Prostate gland (tissue), 2 donors: ENCODE measurements around the gene BRINP1. TPM values are rescaled to one million over a fixed set of nuclear protein-coding genes. Genes with fewer than 3 reads are reported as not detected.

Source experiments
- DNase-seq: peaks from one replicate; pipeline ENCODE4 v3.0.0-alpha.2; 2019; ENCODE audit warnings: low spot score
- H3K27ac ChIP-seq, 2 donors: fragments of 200-600 bp; sonication (generic); 2 replicates each; pipeline ENCODE4 v1.5.1; 2017 to 2019
- H3K27me3 ChIP-seq: fragments of 200-600 bp; sonication (generic); replicated peaks from 2 replicates; pipeline ENCODE4 v1.5.1; 2019; ENCODE audit not compliant: insufficient read depth
- H3K36me3 ChIP-seq, 2 donors: fragments of 200-600 bp; sonication (generic); 1 replicate in 1 of 2; 2 replicates in 1 of 2; pipeline versions ENCODE4 v1.5.1 to v1.8.1; 2017 to 2019
- H3K4me1 ChIP-seq: fragments of 200-600 bp; sonication (generic); replicated peaks from 2 replicates; pipeline ENCODE4 v1.5.1; 2019
- H3K4me3 ChIP-seq, 2 donors: fragments of 200-600 bp; sonication (generic); 2 replicates each; pipeline ENCODE4 v1.5.1; 2017 to 2019
- H3K9me3 ChIP-seq: fragments of 200-600 bp; sonication (generic); 2 replicates; pipeline ENCODE4 v1.5.1; 2017
- POLR2A ChIP-seq: fragments of 450-650 bp; IDR thresholded peaks from one replicate; pipeline ENCODE4 v1.6.1; 2016; ENCODE audit warnings: antibody characterized with exemption, mild to moderate bottlenecking
- POLR2AphosphoS5 ChIP-seq: sonication (generic); formaldehyde crosslinking; IDR thresholded peaks from one replicate; pipeline ENCODE4 v1.6.1; 2017; ENCODE audit warnings: antibody characterized with exemption
- WGBS: methylation state at CpG from one replicate; pipeline ENCODE4 v1.1.5; 2018; 5-methylcytosine and 5-hydroxymethylcytosine counted together
- intact Hi-C: fragments of 100-400 bp; cut with DNase I; formaldehyde crosslinking; loops from one replicate; pipeline ENCODE4 v1.14.2; 2022
- total RNA-seq, 2 donors: library from RNA; depleted of rRNA; stranded (reverse); fragments of >200 nt; gene quantifications; one replicate each; pipeline ENCODE4 v1.1.0, GENCODE V29; 2016
- TF ChIP-seq, protein P1 (sequence below), 4 experiments: fragments of 200-600 bp in 2 of 4; fragments of 450-650 bp in 2 of 4; sonication (generic) in 2 of 4; IDR thresholded peaks; 1 replicate in 3 of 4; 2 replicates in 1 of 4; pipeline ENCODE4 v1.5.1; 2016 to 2019; ENCODE audit warnings: antibody characterized with exemption in 4 of 4, mild to moderate bottlenecking in 2 of 4, moderate library complexity in 2 of 4

BRINP1 gene
- total RNA-seq, 2 donors from 2014 or later = 0.96 to 8.8 TPM

DNA sequence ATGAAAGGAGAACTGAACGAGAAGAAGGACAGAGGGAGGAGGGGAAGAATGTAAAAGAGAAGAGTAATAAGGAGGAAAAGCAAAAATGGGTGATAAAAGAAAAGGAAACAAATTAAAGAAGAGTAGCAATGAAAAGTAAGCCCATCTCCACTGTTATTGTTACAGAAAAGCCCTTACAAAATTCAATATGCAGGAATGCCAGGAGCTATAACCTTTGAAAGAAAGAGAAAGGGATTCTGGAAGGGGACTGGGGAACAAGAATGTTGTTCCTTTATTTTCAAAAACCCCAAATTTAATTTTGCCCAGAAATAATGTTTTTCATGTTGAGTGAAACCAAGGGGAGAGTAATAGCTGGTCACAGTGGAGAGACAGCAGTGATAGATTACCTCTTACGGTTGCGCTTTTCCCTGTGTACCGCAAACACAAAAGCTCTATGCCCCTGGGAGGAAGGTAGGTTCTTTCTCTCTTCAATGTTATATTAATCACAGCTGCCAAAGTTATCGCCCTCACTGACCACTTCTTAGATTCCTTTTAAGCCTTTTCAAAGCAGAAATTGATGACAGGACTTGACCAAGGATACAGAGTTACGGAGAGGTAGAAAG lies 86.7 kb downstream of the BRINP1 start:
- H3K9me3 ChIP-seq = no peaks in the 10 kb centered on the region
- DNase-seq = no peak
- 54% methylated on average over 6 of the region's 6 CpGs for WGBS
- no peak overlapping the region for H3K27ac ChIP-seq
- H3K27me3 ChIP-seq = no peaks in the 10 kb centered on the region
- no peaks in the 10 kb centered on the region for H3K36me3 ChIP-seq
- no peak overlapping the region for H3K4me3 ChIP-seq
- no peak for TF ChIP-seq POLR2AphosphoS5
- TF ChIP-seq POLR2A = no peak
- TF ChIP-seq, protein P1, sequence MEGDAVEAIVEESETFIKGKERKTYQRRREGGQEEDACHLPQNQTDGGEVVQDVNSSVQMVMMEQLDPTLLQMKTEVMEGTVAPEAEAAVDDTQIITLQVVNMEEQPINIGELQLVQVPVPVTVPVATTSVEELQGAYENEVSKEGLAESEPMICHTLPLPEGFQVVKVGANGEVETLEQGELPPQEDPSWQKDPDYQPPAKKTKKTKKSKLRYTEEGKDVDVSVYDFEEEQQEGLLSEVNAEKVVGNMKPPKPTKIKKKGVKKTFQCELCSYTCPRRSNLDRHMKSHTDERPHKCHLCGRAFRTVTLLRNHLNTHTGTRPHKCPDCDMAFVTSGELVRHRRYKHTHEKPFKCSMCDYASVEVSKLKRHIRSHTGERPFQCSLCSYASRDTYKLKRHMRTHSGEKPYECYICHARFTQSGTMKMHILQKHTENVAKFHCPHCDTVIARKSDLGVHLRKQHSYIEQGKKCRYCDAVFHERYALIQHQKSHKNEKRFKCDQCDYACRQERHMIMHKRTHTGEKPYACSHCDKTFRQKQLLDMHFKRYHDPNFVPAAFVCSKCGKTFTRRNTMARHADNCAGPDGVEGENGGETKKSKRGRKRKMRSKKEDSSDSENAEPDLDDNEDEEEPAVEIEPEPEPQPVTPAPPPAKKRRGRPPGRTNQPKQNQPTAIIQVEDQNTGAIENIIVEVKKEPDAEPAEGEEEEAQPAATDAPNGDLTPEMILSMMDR (IDR thresholded peaks at IDR 0.05) = no peak
- intact Hi-C loops = loop anchor here (10.0 kb wide), 1 partner anchor 288 kb away; no protein-coding TSS in a partner anchor
- H3K4me1 ChIP-seq = no peaks in the 10 kb centered on the region

DNA sequence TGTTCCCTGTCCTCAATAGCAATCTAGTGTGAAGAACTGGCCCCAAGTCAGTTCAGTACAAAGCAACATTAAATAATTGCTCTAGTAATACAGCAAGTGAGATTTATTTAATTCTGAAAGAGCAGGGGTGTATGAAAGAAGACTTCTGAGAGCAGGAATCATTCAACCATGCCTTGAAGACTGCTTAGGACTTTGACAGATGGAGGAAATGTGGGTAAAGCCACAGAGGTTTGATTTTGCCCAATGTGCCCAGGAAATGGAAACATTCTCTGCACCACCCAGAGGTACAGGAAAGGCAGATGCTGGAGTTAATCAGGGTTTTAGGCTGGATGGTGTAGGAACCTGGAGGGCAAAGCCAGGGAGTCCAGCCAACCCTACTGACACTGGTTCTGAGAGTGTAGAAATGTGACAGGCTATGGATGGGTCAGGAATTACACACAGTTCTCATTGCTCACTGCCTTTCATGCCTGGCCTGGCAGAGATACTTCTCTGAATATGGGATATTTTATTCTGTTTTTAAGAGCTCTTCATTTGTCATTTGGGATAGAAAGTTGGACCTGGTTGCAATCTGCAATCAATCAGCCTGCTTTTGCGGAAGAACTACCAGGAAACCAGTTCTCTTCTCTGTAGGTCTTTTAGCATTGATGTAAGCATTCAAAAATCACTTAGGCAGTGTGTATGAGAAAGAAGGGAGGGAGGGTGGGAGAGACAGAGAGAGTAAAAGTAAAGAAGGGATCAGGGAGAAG lies 88.3 kb downstream of the BRINP1 start:
- Histone ChIP-seq H3K4me1 (no peaks in the 10 kb centered on the region), H3K9me3 (no peaks in the 10 kb centered on the region), H3K36me3 (no peaks in the 10 kb centered on the region), H3K27ac (no peak overlapping the region), H3K27me3 (no peaks in the 10 kb centered on the region), H3K4me3 (no peak overlapping the region)
- no peak for DNase-seq
- intact Hi-C loops = loop anchor here (10.0 kb wide), 1 partner anchor 286 kb away; no protein-coding TSS in a partner anchor
- 74% methylated on average over 1 of the region's 1 CpG for WGBS
- TF ChIP-seq, protein P1 (IDR thresholded peaks at IDR 0.05) = no peak
- TF ChIP-seq POLR2A = no peak
- no peak for TF ChIP-seq POLR2AphosphoS5

DNA sequence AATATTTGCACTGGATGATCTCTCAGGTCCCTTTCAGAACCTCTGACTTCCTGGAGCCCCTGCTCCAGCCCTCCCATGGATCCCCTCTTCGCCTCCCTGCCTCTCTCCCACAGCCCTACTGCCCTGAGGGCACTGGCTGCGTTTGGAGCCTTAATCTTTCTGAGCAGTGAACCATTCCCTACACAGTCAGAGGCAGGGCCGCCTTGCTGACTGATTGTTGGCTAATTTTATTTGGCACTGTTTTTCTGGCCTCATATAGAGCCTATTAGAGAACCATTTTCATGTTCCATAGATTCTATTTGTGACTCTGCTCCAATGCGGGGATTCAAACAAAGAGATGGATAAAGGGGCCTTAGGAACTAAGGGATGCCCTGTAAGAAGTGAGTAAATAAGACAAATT lies 91.1 kb downstream of the BRINP1 start:
- Histone ChIP-seq H3K9me3 (no peaks in the 10 kb centered on the region), H3K4me3 (no peak overlapping the region), H3K36me3 (no peaks in the 10 kb centered on the region), H3K27ac (no peak overlapping the region), H3K4me1 (no peaks in the 10 kb centered on the region), H3K27me3 (no peaks in the 10 kb centered on the region)
- intact Hi-C loops = no loop called here
- DNase-seq = no peak
- 64% methylated on average over 4 of the region's 4 CpGs for WGBS
- TF ChIP-seq POLR2AphosphoS5 (no peak), POLR2A (no peak)
- TF ChIP-seq, protein P1 (IDR thresholded peaks at IDR 0.05) = no peak

DNA sequence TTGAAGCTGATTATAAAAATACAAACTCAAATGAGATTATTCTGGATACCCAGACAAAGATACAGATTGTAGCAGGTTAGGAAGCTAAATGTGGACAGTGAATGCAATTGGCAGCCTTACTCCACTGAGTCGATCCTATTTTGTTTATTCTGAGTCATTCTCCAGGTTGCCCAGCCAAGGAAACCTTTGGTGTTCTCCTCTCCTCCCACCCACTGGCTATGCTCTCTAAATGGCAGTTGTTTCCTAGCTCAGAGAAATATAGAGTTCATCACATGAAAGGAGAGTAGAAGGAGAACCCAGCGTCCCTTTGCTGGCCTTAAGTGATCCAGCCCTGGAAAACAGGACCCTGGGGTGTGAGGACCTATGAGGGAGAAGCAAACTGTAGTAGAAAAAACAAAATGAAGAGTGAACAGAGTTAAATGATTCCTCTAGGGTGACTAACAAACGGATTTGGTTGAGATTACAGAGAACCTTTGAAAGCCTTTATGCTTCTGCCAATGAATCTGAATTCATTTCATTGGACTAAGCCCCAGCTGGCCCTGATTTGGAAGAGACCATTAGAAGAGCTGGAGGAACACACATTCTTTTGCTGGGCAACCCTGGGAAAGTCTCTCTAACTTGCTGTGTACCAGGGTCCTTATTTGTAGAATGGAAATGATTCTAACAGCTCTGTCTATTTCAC lies 95.1 kb downstream of the BRINP1 start:
- Histone ChIP-seq H3K27ac (no peak overlapping the region), H3K4me3 (no peak overlapping the region), H3K36me3 (no peaks in the 10 kb centered on the region), H3K4me1 (no peaks in the 10 kb centered on the region), H3K27me3 (no peaks in the 10 kb centered on the region), H3K9me3 (no peaks in the 10 kb centered on the region)
- TF ChIP-seq POLR2A (no peak), POLR2AphosphoS5 (peak; percentile 24)
- TF ChIP-seq, protein P1 (IDR thresholded peaks at IDR 0.05) = no peak
- WGBS = 22% methylated on average over 3 of the region's 3 CpGs
- DNase-seq = peak; percentile 13
- intact Hi-C loops = no loop called here
